HepG2 (cell line): ENCODE measurements around the gene CLCN2. TPM values are rescaled to one million over a fixed set of nuclear protein-coding genes. Genes with fewer than 3 reads are reported as not detected.

Source experiments
- ATF7-NPFF ChIP-seq: sonication (generic); formaldehyde crosslinking; IDR thresholded peaks from 2 replicates; pipeline ENCODE4 v1.8.1; 2023; ENCODE audit warnings: mild to moderate bottlenecking, low read depth, missing genetic modification reagents, moderate library complexity
- HNRNPK ChIP-seq: fragments of 200-400 bp; formaldehyde crosslinking; IDR thresholded peaks from 2 replicates; pipeline ENCODE4 v1.6.1; 2018; ENCODE audit warnings: low read length, low read depth, moderate library complexity, mild to moderate bottlenecking; ENCODE audit not compliant: poor library complexity, severe bottlenecking
- KDM5A ChIP-seq: fragments of 200-600 bp; sonication (generic); IDR thresholded peaks from 2 replicates; pipeline ENCODE4 v1.7.0; 2018; ENCODE audit warnings: antibody characterized with exemption, mild to moderate bottlenecking, low read length, borderline replicate concordance
- KLF11 ChIP-seq: IDR thresholded peaks from 2 replicates; pipeline ENCODE4 v1.6.1; 2016; ENCODE audit warnings: missing compliant biosample characterization
- PTBP1 ChIP-seq: fragments of 200-400 bp; formaldehyde crosslinking; IDR thresholded peaks from 2 replicates; pipeline ENCODE4 v1.6.1; 2018; ENCODE audit warnings: low read length, low read depth; ENCODE audit not compliant: poor library complexity, severe bottlenecking
- RBM39 ChIP-seq: fragments of 200-400 bp; formaldehyde crosslinking; IDR thresholded peaks from one replicate; pipeline ENCODE4 v1.6.1; 2018; ENCODE audit warnings: antibody characterized with exemption, mild to moderate bottlenecking, low read depth, low read length; ENCODE audit not compliant: poor library complexity, severe bottlenecking
- TAF1 ChIP-seq: sonication (generic); formaldehyde crosslinking; IDR thresholded peaks from 2 replicates; pipeline ENCODE4 v1.4.0; 2020; ENCODE audit warnings: missing genetic modification reagents
- XRCC5 ChIP-seq: fragments of 200-400 bp; formaldehyde crosslinking; optimal IDR thresholded peaks from 2 replicates; pipeline ENCODE3; 2017; ENCODE audit warnings: mild to moderate bottlenecking, low read length
- ZNF121 ChIP-seq: sonication (generic); formaldehyde crosslinking; IDR thresholded peaks from 2 replicates; pipeline ENCODE4 v1.5.0; 2020; ENCODE audit warnings: mild to moderate bottlenecking, missing genetic modification reagents
- ZNF430 ChIP-seq: sonication (generic); formaldehyde crosslinking; IDR thresholded peaks from 2 replicates; pipeline ENCODE4 v1.9.0; 2021; ENCODE audit warnings: mild to moderate bottlenecking, missing genetic modification reagents
- ZNF530 ChIP-seq: sonication (generic); formaldehyde crosslinking; IDR thresholded peaks from 2 replicates; pipeline ENCODE4 v1.5.0; 2020; ENCODE audit warnings: low read depth, mild to moderate bottlenecking, missing genetic modification reagents
- ZNF564 ChIP-seq: sonication (generic); formaldehyde crosslinking; IDR thresholded peaks from 2 replicates; pipeline ENCODE4 v1.8.1; 2023; ENCODE audit warnings: mild to moderate bottlenecking, missing genetic modification reagents
- polyA plus RNA-seq, 8 experiments: library from polyadenylated mRNA; depleted of rRNA in 3 of 8; stranded (reverse) in 7 of 8; unstranded in 1 of 8; fragments of >200 nt; fragmentation: Illumina TruSeq in 4 of 8; extraction: Trizol in 4 of 8; gene quantifications; 2 replicates each; pipeline versions ENCODE4 v1.2.1 to v1.2.3, GENCODE V29; 2011 to 2016; ENCODE audit warnings: low read depth in 4 of 8, missing spikeins in 1 of 8, mixed read lengths in 1 of 8; ENCODE audit not compliant: insufficient read depth in 1 of 8
- total RNA-seq, 5 experiments: library from RNA; depleted of rRNA; stranded (reverse); fragments of >200 nt; fragmentation: Illumina TruSeq; extraction: Trizol; gene quantifications; 2 replicates each; pipeline ENCODE4 v1.2.3, GENCODE V29; 2016; ENCODE audit warnings: low read depth in 1 of 5
- TF ChIP-seq, protein P1 (sequence below): IDR thresholded peaks from 2 replicates; pipeline ENCODE4 v1.6.1; 2016; ENCODE audit warnings: low read depth, borderline replicate concordance
- TF ChIP-seq, protein P2 (sequence below): sonication (generic); formaldehyde crosslinking; IDR thresholded peaks from 2 replicates; pipeline ENCODE4 v1.4.0; 2020; ENCODE audit warnings: missing genetic modification reagents
- TF ChIP-seq, protein P3 (sequence below): sonication (generic); formaldehyde crosslinking; IDR thresholded peaks from 2 replicates; pipeline ENCODE4 v1.4.0; 2020; ENCODE audit warnings: missing genetic modification reagents; ENCODE audit errors: not compliant biosample characterization
- TF ChIP-seq, protein P4 (sequence below): IDR thresholded peaks from 2 replicates; pipeline ENCODE4 v1.6.1; 2016; ENCODE audit warnings: control low read depth
- TF ChIP-seq, protein P5 (sequence below): sonication (generic); formaldehyde crosslinking; IDR thresholded peaks from 2 replicates; pipeline ENCODE4 v1.5.0; 2020; ENCODE audit warnings: mild to moderate bottlenecking, missing genetic modification reagents, borderline replicate concordance

CLCN2 gene
- total and polyA plus RNA-seq, 2 of the 13 experiments (the other 11 are each of a cell fraction or from before 2014, with no cell fraction given) = 11.4 to 13.5 TPM

- TF ChIP-seq TAF1 (CRISPR knock-in tag) (peak; percentile 88), HNRNPK (no peak), ZNF430 (no peak; the same call in 1 of the 2 replicates), KDM5A (peak; percentile 63; the same call in 1 of the 2 replicates), ZNF121 (CRISPR knock-in tag) (no peak), PTBP1 (no peak), XRCC5 (no peak), RBM39 (no peak), ATF7-NPFF (CRISPR knock-in tag) (no peak; the same call in 1 of the 2 replicates), ZNF530 (CRISPR knock-in tag) (no peak), ZNF564 (CRISPR knock-in tag) (no peak), KLF11 (CRISPR knock-in tag) (no peak)
- TF ChIP-seq, protein P1, sequence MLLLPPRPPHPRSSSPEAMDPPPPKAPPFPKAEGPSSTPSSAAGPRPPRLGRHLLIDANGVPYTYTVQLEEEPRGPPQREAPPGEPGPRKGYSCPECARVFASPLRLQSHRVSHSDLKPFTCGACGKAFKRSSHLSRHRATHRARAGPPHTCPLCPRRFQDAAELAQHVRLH (CRISPR knock-in tag) = no peak
- TF ChIP-seq, protein P2, sequence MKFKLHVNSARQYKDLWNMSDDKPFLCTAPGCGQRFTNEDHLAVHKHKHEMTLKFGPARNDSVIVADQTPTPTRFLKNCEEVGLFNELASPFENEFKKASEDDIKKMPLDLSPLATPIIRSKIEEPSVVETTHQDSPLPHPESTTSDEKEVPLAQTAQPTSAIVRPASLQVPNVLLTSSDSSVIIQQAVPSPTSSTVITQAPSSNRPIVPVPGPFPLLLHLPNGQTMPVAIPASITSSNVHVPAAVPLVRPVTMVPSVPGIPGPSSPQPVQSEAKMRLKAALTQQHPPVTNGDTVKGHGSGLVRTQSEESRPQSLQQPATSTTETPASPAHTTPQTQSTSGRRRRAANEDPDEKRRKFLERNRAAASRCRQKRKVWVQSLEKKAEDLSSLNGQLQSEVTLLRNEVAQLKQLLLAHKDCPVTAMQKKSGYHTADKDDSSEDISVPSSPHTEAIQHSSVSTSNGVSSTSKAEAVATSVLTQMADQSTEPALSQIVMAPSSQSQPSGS (CRISPR knock-in tag) = no peak
- TF ChIP-seq, protein P3, sequence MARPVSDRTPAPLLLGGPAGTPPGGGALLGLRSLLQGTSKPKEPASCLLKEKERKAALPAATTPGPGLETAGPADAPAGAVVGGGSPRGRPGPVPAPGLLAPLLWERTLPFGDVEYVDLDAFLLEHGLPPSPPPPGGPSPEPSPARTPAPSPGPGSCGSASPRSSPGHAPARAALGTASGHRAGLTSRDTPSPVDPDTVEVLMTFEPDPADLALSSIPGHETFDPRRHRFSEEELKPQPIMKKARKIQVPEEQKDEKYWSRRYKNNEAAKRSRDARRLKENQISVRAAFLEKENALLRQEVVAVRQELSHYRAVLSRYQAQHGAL (CRISPR knock-in tag) = no peak
- TF ChIP-seq, protein P4, sequence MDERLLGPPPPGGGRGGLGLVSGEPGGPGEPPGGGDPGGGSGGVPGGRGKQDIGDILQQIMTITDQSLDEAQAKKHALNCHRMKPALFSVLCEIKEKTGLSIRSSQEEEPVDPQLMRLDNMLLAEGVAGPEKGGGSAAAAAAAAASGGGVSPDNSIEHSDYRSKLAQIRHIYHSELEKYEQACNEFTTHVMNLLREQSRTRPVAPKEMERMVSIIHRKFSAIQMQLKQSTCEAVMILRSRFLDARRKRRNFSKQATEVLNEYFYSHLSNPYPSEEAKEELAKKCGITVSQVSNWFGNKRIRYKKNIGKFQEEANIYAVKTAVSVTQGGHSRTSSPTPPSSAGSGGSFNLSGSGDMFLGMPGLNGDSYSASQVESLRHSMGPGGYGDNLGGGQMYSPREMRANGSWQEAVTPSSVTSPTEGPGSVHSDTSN (CRISPR knock-in tag) = no peak
- TF ChIP-seq, protein P5, sequence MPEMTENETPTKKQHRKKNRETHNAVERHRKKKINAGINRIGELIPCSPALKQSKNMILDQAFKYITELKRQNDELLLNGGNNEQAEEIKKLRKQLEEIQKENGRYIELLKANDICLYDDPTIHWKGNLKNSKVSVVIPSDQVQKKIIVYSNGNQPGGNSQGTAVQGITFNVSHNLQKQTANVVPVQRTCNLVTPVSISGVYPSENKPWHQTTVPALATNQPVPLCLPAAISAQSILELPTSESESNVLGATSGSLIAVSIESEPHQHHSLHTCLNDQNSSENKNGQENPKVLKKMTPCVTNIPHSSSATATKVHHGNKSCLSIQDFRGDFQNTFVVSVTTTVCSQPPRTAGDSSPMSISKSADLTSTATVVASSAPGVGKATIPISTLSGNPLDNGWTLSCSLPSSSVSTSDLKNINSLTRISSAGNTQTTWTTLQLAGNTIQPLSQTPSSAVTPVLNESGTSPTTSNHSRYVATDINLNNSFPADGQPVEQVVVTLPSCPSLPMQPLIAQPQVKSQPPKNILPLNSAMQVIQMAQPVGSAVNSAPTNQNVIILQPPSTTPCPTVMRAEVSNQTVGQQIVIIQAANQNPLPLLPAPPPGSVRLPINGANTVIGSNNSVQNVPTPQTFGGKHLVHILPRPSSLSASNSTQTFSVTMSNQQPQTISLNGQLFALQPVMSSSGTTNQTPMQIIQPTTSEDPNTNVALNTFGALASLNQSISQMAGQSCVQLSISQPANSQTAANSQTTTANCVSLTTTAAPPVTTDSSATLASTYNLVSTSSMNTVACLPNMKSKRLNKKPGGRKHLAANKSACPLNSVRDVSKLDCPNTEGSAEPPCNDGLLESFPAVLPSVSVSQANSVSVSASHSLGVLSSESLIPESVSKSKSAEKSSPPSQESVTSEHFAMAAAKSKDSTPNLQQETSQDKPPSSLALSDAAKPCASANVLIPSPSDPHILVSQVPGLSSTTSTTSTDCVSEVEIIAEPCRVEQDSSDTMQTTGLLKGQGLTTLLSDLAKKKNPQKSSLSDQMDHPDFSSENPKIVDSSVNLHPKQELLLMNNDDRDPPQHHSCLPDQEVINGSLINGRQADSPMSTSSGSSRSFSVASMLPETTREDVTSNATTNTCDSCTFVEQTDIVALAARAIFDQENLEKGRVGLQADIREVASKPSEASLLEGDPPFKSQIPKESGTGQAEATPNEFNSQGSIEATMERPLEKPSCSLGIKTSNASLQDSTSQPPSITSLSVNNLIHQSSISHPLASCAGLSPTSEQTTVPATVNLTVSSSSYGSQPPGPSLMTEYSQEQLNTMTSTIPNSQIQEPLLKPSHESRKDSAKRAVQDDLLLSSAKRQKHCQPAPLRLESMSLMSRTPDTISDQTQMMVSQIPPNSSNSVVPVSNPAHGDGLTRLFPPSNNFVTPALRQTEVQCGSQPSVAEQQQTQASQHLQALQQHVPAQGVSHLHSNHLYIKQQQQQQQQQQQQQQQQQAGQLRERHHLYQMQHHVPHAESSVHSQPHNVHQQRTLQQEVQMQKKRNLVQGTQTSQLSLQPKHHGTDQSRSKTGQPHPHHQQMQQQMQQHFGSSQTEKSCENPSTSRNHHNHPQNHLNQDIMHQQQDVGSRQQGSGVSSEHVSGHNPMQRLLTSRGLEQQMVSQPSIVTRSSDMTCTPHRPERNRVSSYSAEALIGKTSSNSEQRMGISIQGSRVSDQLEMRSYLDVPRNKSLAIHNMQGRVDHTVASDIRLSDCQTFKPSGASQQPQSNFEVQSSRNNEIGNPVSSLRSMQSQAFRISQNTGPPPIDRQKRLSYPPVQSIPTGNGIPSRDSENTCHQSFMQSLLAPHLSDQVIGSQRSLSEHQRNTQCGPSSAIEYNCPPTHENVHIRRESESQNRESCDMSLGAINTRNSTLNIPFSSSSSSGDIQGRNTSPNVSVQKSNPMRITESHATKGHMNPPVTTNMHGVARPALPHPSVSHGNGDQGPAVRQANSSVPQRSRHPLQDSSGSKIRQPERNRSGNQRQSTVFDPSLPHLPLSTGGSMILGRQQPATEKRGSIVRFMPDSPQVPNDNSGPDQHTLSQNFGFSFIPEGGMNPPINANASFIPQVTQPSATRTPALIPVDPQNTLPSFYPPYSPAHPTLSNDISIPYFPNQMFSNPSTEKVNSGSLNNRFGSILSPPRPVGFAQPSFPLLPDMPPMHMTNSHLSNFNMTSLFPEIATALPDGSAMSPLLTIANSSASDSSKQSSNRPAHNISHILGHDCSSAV = no peak
These were observed 62.5 kb downstream of the CLCN2 start, which contains the start of gene PSMD2 (continued) for GRCh38 chr3:184298759-184299487.
